Glutamatergic neuron (in vitro differentiated cells): ENCODE data around the gene ADCY1. TPM values are rescaled to one million over a fixed set of nuclear protein-coding genes. Genes with fewer than 3 reads are reported as not detected.

Experiments
- DNase-seq: peaks from one replicate; pipeline ENCODE4 v3.0.0; 2022
- H3K27ac Mint-ChIP-seq: one replicate; pipeline ENCODE4 v1.8.0; 2020; ENCODE audit warnings: mild to moderate bottlenecking, mixed read lengths, inconsistent platforms; ENCODE audit not compliant: unreplicated experiment
- H3K27me3 Mint-ChIP-seq: one replicate; pipeline ENCODE4 v1.8.0; 2020; ENCODE audit warnings: mild to moderate bottlenecking, moderate library complexity, mixed read lengths, inconsistent platforms; ENCODE audit not compliant: unreplicated experiment
- H3K36me3 Mint-ChIP-seq: one replicate; pipeline ENCODE4 v1.8.0; 2020; ENCODE audit warnings: mild to moderate bottlenecking, mixed read lengths, inconsistent platforms; ENCODE audit not compliant: unreplicated experiment
- H3K4me1 Mint-ChIP-seq: one replicate; pipeline ENCODE4 v1.8.0; 2020; ENCODE audit warnings: mild to moderate bottlenecking, low read depth, mixed read lengths, inconsistent platforms; ENCODE audit not compliant: unreplicated experiment
- H3K4me3 Mint-ChIP-seq: one replicate; pipeline ENCODE4 v1.8.0; 2020; ENCODE audit warnings: mild to moderate bottlenecking, mixed read lengths, inconsistent platforms; ENCODE audit not compliant: unreplicated experiment
- H3K9me3 Mint-ChIP-seq: one replicate; pipeline ENCODE4 v1.8.0; 2020; ENCODE audit warnings: mild to moderate bottlenecking, moderate library complexity, mixed read lengths, inconsistent platforms; ENCODE audit not compliant: unreplicated experiment
- total RNA-seq: library from RNA; stranded (reverse); fragmentation: NEBNext Ultra II Directional; extraction: Animal tissue kit (Norgen Biotek cat#: 25700); gene quantifications from one replicate; pipeline ENCODE4 v1.2.1, GENCODE V29; 2021; ENCODE audit not compliant: unreplicated experiment
- TF ChIP-seq, protein P1 (sequence below): fragments of 200-600 bp; sonication (generic); IDR thresholded peaks from one replicate; pipeline ENCODE4 v1.5.0; 2021; ENCODE audit not compliant: partially characterized antibody, unreplicated experiment

The ADCY1 gene
- total RNA-seq, 1 donor from 2014 or later = 51.9 TPM

DNA sequence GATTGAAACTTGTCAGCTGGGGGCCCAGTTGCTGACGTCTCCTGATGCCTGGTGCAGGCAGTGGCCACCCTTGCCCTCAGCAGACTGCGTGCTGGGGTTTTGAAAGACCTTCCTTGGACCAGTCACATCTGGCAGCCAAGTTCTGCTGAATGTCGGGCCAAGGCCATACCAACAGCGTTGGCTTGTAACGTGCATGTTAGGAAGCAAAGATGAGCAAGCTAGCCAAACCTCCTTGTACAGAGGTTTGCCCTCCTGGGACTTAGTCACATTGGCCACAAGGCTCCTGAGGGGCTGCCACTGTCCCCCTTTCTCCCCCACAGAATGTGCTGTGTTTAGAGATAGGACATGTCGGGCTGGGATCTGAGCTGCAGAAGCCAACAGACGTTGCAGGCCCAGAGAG is 49.0 kb downstream of the ADCY1 start:
- H3K27me3 Mint-ChIP-seq = peaks cover 9% of the 10 kb centered on the region
- no peaks in the 10 kb centered on the region for H3K9me3 Mint-ChIP-seq
- H3K4me1 Mint-ChIP-seq = no peaks in the 10 kb centered on the region
- no peak overlapping the region for H3K27ac Mint-ChIP-seq
- H3K4me3 Mint-ChIP-seq = no peak overlapping the region
- TF ChIP-seq, protein P1, sequence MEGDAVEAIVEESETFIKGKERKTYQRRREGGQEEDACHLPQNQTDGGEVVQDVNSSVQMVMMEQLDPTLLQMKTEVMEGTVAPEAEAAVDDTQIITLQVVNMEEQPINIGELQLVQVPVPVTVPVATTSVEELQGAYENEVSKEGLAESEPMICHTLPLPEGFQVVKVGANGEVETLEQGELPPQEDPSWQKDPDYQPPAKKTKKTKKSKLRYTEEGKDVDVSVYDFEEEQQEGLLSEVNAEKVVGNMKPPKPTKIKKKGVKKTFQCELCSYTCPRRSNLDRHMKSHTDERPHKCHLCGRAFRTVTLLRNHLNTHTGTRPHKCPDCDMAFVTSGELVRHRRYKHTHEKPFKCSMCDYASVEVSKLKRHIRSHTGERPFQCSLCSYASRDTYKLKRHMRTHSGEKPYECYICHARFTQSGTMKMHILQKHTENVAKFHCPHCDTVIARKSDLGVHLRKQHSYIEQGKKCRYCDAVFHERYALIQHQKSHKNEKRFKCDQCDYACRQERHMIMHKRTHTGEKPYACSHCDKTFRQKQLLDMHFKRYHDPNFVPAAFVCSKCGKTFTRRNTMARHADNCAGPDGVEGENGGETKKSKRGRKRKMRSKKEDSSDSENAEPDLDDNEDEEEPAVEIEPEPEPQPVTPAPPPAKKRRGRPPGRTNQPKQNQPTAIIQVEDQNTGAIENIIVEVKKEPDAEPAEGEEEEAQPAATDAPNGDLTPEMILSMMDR = no peak
- peaks cover 27% of the 10 kb centered on the region for H3K36me3 Mint-ChIP-seq
- DNase-seq = no peak

DNA sequence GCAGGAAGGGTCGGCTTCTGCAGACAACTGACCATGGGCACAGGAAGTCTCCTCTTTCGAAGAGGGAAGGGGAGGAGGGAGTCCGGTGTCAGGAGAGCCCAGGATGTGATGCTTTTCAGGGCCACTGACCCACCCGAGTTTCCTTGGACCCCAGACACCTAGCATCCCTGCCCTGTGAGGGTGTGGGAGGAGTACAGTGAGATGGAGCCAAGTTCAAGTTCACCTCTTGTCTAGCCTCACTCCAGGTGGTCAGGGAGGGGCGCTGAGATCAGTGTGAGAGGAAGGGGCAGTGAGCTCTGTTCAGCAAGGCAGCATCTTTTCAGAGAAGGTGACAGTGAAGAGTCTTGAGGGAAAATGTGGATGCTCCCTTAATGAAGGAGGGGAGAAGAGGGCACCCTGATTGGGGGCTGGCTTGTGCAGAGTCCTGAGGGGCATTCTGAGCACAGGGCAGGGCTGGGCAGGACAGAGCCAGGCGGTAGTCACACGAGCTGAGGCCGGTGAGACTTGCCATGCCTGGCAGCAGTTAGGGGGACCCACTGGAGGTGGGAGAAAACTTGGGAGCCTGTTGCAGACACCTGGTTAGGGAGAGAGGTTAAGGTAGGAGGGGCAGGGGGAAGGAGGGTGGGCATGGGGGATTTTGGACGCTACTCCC is 49.7 kb downstream of the ADCY1 start:
- H3K27ac Mint-ChIP-seq = no peak overlapping the region
- no peaks in the 10 kb centered on the region for H3K9me3 Mint-ChIP-seq
- H3K4me1 Mint-ChIP-seq = no peaks in the 10 kb centered on the region
- peaks cover 29% of the 10 kb centered on the region for H3K36me3 Mint-ChIP-seq
- no peak for DNase-seq
- TF ChIP-seq, protein P1 = no peak
- H3K4me3 Mint-ChIP-seq = no peak overlapping the region
- H3K27me3 Mint-ChIP-seq = peaks cover 9% of the 10 kb centered on the region

GRCh38 chr7:45624392-45624760 is 50.2 kb downstream of the ADCY1 start:
- no peaks in the 10 kb centered on the region for H3K9me3 Mint-ChIP-seq
- no peak overlapping the region for H3K27ac Mint-ChIP-seq
- peaks cover 28% of the 10 kb centered on the region for H3K36me3 Mint-ChIP-seq
- TF ChIP-seq, protein P1 = no peak
- no peak for DNase-seq
- no peaks in the 10 kb centered on the region for H3K4me1 Mint-ChIP-seq
- no peak overlapping the region for H3K4me3 Mint-ChIP-seq
- H3K27me3 Mint-ChIP-seq = peaks cover 9% of the 10 kb centered on the region

DNA sequence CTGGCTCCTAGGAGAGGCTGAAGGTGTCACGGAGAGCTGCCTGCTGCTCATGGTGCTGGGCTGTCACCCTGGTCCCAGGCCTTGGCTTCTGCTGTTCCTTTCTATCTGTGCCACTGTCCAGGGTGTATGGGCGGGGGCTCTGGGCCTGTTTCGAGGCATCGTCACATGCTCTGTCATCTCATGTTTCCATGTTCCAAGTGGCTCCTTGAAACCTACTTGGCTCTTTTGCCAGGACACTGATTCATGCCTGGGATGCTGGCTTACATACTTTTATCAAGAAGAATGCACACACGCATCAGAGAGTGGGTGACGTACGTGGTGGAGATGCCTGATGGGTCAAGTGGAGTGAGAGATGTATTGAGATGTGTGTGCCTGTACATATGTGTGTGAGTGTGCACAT is 50.9 kb downstream of the ADCY1 start:
- Mint-ChIP-seq H3K4me3 (no peak overlapping the region), H3K27ac (no peak overlapping the region), H3K9me3 (no peaks in the 10 kb centered on the region), H3K36me3 (peaks cover 21% of the 10 kb centered on the region), H3K4me1 (no peaks in the 10 kb centered on the region), H3K27me3 (peaks cover 9% of the 10 kb centered on the region)
- TF ChIP-seq, protein P1 = no peak
- DNase-seq = no peak

DNA sequence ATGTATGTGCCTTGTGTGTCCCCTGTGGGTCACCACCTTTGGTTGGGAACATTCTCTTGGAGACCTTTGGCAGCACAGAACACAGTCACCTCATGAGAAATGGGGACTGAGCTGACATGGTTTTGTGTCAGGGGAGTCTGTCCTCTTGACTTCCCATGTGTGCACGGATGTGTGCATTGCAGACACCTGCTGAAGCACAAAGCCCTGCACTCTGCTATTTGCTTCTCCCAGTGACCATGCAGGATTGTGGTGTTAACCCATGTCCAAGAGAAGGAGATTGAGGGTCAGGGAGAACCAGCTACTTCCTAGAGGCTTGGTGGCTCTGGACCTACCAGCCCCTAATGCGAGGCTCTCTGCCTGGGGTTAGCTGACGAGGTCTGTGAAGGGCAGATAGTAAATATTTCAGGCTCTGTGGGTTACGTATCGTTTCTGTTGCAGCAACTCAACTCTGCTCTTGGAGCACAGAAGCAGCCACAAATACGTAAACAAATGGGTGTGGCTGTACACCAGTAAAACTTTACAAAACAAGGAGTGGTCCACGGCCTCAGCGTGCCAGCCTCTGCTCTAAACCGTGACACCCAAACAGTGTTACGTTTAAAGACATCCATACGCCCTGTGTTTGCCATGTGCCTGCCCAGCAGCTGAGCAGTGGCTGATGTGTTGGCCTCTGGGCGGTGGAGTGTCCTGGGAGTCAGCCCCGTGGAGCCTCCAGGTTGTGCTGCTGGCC is 51.7 kb downstream of the ADCY1 start:
- Mint-ChIP-seq H3K36me3 (peaks cover 18% of the 10 kb centered on the region), H3K4me1 (no peaks in the 10 kb centered on the region), H3K4me3 (no peak overlapping the region), H3K27ac (no peak overlapping the region), H3K9me3 (no peaks in the 10 kb centered on the region), H3K27me3 (peaks cover 9% of the 10 kb centered on the region)
- TF ChIP-seq, protein P1 = no peak
- DNase-seq = no peak
